OCI-LY3 (cell line): ENCODE measurements around the gene UBE2R2.
"Not testable (repeated sequence)": the region's sequence is repeated elsewhere in the genome, so short reads cannot be mapped to it uniquely, and the experiment has no call there.

Source experiments
- EZH2phosphoT487 ChIP-seq: fragments of 200-600 bp; shearing (Covaris generic); IDR thresholded peaks from 2 replicates; pipeline ENCODE4 v1.6.1; 2018; ENCODE audit warnings: antibody characterized with exemption, mixed run types, low read depth
- TF ChIP-seq, protein P1 (sequence below): fragments of 200-600, 300-600 bp; sonication (generic); IDR thresholded peaks from 2 replicates; pipeline ENCODE4 v1.5.1; 2014; ENCODE audit warnings: antibody characterized with exemption, low read length, low read depth

- TF ChIP-seq, protein P1, sequence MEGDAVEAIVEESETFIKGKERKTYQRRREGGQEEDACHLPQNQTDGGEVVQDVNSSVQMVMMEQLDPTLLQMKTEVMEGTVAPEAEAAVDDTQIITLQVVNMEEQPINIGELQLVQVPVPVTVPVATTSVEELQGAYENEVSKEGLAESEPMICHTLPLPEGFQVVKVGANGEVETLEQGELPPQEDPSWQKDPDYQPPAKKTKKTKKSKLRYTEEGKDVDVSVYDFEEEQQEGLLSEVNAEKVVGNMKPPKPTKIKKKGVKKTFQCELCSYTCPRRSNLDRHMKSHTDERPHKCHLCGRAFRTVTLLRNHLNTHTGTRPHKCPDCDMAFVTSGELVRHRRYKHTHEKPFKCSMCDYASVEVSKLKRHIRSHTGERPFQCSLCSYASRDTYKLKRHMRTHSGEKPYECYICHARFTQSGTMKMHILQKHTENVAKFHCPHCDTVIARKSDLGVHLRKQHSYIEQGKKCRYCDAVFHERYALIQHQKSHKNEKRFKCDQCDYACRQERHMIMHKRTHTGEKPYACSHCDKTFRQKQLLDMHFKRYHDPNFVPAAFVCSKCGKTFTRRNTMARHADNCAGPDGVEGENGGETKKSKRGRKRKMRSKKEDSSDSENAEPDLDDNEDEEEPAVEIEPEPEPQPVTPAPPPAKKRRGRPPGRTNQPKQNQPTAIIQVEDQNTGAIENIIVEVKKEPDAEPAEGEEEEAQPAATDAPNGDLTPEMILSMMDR: not testable (repeated sequence)
- TF ChIP-seq EZH2phosphoT487: not testable (repeated sequence)
These were observed 19.3 kb downstream of the UBE2R2 start for GRCh38 chr9:33836261-33836660.
